GM23248 (cell line): Measurements from ENCODE around the gene FOSL2. TPM values are rescaled to one million over a fixed set of nuclear protein-coding genes. Genes with fewer than 3 reads are reported as not detected.

Experiments
- DNase-seq: peaks from one replicate; pipeline ENCODE4 v3.0.0-alpha.2; 2015
- H2AFZ ChIP-seq: fragments of 200-600 bp; sonication (generic); 2 replicates; pipeline ENCODE4 v1.6.1; 2016; ENCODE audit warnings: antibody characterized with exemption
- H3F3A ChIP-seq: fragments of 200-600 bp; sonication (generic); 2 replicates; pipeline ENCODE4 v1.6.1; 2016; ENCODE audit warnings: mild to moderate bottlenecking, antibody characterized with exemption, mixed run types; ENCODE audit not compliant: insufficient read depth
- H3K27ac ChIP-seq: fragments of 200-600 bp; sonication (generic); 2 replicates; pipeline ENCODE4 v1.5.1; 2016; ENCODE audit warnings: mild to moderate bottlenecking
- H3K27me3 ChIP-seq: fragments of 200-600 bp; sonication (generic); replicated peaks from 2 replicates; pipeline ENCODE4 v1.6.1; 2016; ENCODE audit warnings: mild to moderate bottlenecking; ENCODE audit not compliant: insufficient read depth
- H3K36me3 ChIP-seq: fragments of 200-600 bp; sonication (generic); 2 replicates; pipeline ENCODE4 v1.6.1; 2016; ENCODE audit warnings: low read depth, mild to moderate bottlenecking
- H3K4me1 ChIP-seq: fragments of 200-600 bp; sonication (generic); 2 replicates; pipeline ENCODE4 v1.6.1; 2016; ENCODE audit warnings: mild to moderate bottlenecking; ENCODE audit not compliant: insufficient read depth
- H3K4me2 ChIP-seq: fragments of 200-600 bp; sonication (generic); one replicate; pipeline ENCODE4 v1.6.1; 2016; ENCODE audit warnings: mild to moderate bottlenecking; ENCODE audit not compliant: unreplicated experiment
- H3K4me3 ChIP-seq: fragments of 200-600 bp; sonication (generic); 2 replicates; pipeline ENCODE4 v1.5.1; 2016; ENCODE audit warnings: mild to moderate bottlenecking
- H3K79me2 ChIP-seq: fragments of 200-600 bp; sonication (generic); 2 replicates; pipeline ENCODE4 v1.6.1; 2016; ENCODE audit warnings: mild to moderate bottlenecking; ENCODE audit not compliant: insufficient read depth
- H3K9ac ChIP-seq: fragments of 200-600 bp; sonication (generic); 2 replicates; pipeline ENCODE4 v1.6.1; 2016; ENCODE audit warnings: mild to moderate bottlenecking
- H3K9me2 ChIP-seq: fragments of 200-600 bp; sonication (generic); 2 replicates; pipeline ENCODE4 v1.6.1; 2016; ENCODE audit warnings: mixed run types, mild to moderate bottlenecking, moderate library complexity; ENCODE audit not compliant: insufficient read depth
- H3K9me3 ChIP-seq: fragments of 200-600 bp; sonication (generic); one replicate; pipeline ENCODE4 v1.6.1; 2017; ENCODE audit warnings: low read depth
- H4K20me1 ChIP-seq: fragments of 200-600 bp; sonication (generic); 2 replicates; pipeline ENCODE4 v1.6.0; 2016; ENCODE audit not compliant: insufficient read depth
- EZH2 ChIP-seq: fragments of 200-600 bp; sonication (generic); IDR thresholded peaks from 2 replicates; pipeline ENCODE4 v1.6.1; 2018; ENCODE audit warnings: antibody characterized with exemption, mild to moderate bottlenecking; ENCODE audit not compliant: insufficient read depth, poor library complexity, severe bottlenecking
- EZH2phosphoT487 ChIP-seq: fragments of 200-600 bp; sonication (generic); IDR thresholded peaks from 2 replicates; pipeline ENCODE4 v1.6.1; 2018; ENCODE audit warnings: antibody characterized with exemption, moderate library complexity, mild to moderate bottlenecking, low read depth; ENCODE audit not compliant: insufficient read depth
- WGBS, 2 experiments: methylation state at CpG; one replicate each; pipeline ENCODE4 v1.1.6; 2015 to 2017; ENCODE audit warnings: low lambda C conversion rate in 2 of 2, low coverage in 1 of 2; ENCODE audit errors: missing lambda C conversion rate in 2 of 2; 5-methylcytosine and 5-hydroxymethylcytosine counted together
- in situ Hi-C: fragments of 300-500 bp; cut with MboI; formaldehyde crosslinking; loops from 2 replicates; pipeline ENCODE4 v1.15.0; 2020
- polyA plus RNA-seq: library from polyadenylated mRNA; unstranded; fragments of >200 nt; fragmentation: Nextera tagmentation; extraction: Ambion mirVana; gene quantifications from 2 replicates; pipeline ENCODE4 v1.2.1, GENCODE V29; 2016
- total RNA-seq: library from RNA; depleted of rRNA; stranded (reverse); fragments of >200 nt; shearing (Covaris generic); gene quantifications from 2 replicates; pipeline ENCODE4 v1.2.3, GENCODE V29; 2014

FOSL2 gene
- total and polyA plus RNA-seq, 2 experiments from 2014 or later = 42.4 to 78.0 TPM

DNA sequence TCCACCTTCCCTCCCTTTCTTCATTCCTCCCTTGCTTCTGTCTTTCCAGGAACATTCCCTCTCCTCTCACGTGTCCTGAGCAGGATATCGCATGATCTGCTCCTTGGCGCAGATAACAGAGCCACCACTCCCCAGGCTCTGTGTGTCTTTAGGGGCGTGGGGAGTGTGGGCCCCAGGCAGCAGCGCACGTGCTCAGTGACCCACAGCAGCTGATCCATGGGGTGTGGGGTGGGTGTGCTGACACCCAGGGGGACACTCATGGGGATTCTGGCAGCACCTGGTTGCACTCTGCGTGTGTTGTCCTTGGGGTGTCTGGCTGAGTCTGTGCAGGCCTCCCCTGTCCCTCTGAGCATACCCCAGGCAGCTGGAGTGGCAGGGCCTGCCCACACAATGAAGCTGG lies 9.9 kb upstream of the FOSL2 start:
- H4K20me1 ChIP-seq = no peaks in the 10 kb centered on the region
- no peaks in the 10 kb centered on the region for H3K9me2 ChIP-seq
- no peak overlapping the region for H3K4me3 ChIP-seq
- no peak overlapping the region for H3K4me2 ChIP-seq
- no peak overlapping the region for H2AFZ ChIP-seq
- TF ChIP-seq EZH2 (no peak), EZH2phosphoT487 (no peak)
- H3K79me2 ChIP-seq = no peaks in the 10 kb centered on the region
- H3K9me3 ChIP-seq = no peaks in the 10 kb centered on the region
- peaks cover 11% of the 10 kb centered on the region for H3K4me1 ChIP-seq
- WGBS, 2 experiments = 96% methylated on average over 6 to 7 of the region's 7 CpGs
- H3K27ac ChIP-seq = no peak overlapping the region
- H3F3A ChIP-seq = peaks cover 5% of the 10 kb centered on the region; the same call in 1 of the 2 replicates
- no peaks in the 10 kb centered on the region for H3K27me3 ChIP-seq
- DNase-seq = no peak
- no peaks in the 10 kb centered on the region for H3K36me3 ChIP-seq
- in situ Hi-C loops = no loop called here
- no peak overlapping the region for H3K9ac ChIP-seq

- Histone ChIP-seq H3K9me3 (no peaks in the 10 kb centered on the region), H2AFZ (no peak overlapping the region), H3K27me3 (no peaks in the 10 kb centered on the region), H3K4me3 (no peak overlapping the region), H3K4me2 (no peak overlapping the region), H3K9ac (no peak overlapping the region), H3K79me2 (no peaks in the 10 kb centered on the region), H3K27ac (no peak overlapping the region), H3K4me1 (peaks cover 29% of the 10 kb centered on the region), H4K20me1 (no peaks in the 10 kb centered on the region), H3F3A (peaks cover 25% of the 10 kb centered on the region), H3K9me2 (no peaks in the 10 kb centered on the region), H3K36me3 (no peaks in the 10 kb centered on the region)
- in situ Hi-C loops = no loop called here
- 51 to 53% methylated on average over 6 of the region's 6 CpGs for WGBS, 2 experiments
- TF ChIP-seq EZH2phosphoT487 (no peak), EZH2 (no peak)
- peak; percentile 61 for DNase-seq
Measured at GRCh38 chr2:28387082-28387960, 5.3 kb upstream of the FOSL2 start.

DNA sequence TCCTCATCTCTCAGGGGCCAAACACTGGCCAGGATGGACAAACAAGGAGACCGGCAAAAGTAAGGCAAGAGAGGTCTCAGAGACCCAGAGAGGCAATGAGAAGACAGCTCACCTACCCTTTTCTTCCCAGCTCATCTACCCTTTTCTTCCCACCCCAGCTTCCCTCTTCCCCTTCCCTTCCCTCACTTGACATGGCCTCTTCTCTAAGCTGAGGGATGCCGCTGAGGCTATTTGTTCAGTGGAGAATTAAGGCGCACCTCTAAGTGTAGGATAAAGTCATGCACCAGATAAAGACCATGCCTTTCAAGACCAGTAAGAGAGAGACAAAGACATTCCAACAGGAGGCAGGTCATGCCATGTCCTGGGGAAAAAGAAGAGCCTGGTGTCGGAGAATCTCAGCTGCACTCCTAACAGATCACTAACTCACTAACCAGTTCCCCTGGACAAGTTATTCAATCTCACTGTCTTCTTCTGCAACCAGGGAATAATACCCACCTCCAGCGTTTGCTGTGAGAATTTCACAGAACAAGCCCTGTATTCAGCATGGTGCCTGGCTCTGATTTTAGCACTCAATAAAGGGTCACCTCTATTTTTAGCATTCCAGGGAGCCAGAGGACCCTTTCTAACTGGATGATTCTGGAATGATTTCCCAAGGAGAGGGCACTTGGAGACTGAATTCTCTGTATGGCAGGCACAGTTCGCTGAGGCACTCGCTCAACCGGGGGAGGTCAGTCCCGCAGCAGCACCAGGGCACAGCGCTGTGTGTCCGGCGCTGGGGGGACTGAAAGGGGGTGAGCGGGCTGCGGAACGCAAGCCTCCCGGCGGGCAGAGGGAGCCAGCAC lies 3.0 kb upstream of the FOSL2 start:
- Histone ChIP-seq H3K79me2 (peaks cover 17% of the 10 kb centered on the region), H3K9me3 (no peaks in the 10 kb centered on the region), H3K4me2 (peak overlapping the region; percentile 89), H3K4me3 (peak overlapping the region; percentile 95), H3K27me3 (no peaks in the 10 kb centered on the region), H3K27ac (peak overlapping the region; percentile 98), H4K20me1 (no peaks in the 10 kb centered on the region), H3K4me1 (peaks cover 29% of the 10 kb centered on the region), H3K9ac (peak overlapping the region; percentile 99), H3F3A (peaks cover 25% of the 10 kb centered on the region), H3K36me3 (no peaks in the 10 kb centered on the region), H2AFZ (peak overlapping the region; percentile 70), H3K9me2 (no peaks in the 10 kb centered on the region)
- in situ Hi-C loops = no loop called here
- no peak for TF ChIP-seq EZH2phosphoT487
- TF ChIP-seq EZH2 = no peak
- WGBS, 2 experiments = 29 to 35% methylated on average over 12 to 17 of the region's 17 CpGs
- DNase-seq = no peak

GRCh38 chr2:28390241-28390745 lies 2.4 kb upstream of the FOSL2 start:
- Histone ChIP-seq H2AFZ (peak overlapping the region; percentile 70), H3K27me3 (no peaks in the 10 kb centered on the region), H3K9ac (peak overlapping the region; percentile 99), H3F3A (peaks cover 31% of the 10 kb centered on the region), H3K4me2 (peak overlapping the region; percentile 89), H3K4me1 (peaks cover 29% of the 10 kb centered on the region), H3K9me3 (no peaks in the 10 kb centered on the region), H3K4me3 (peak overlapping the region; percentile 95), H3K9me2 (no peaks in the 10 kb centered on the region), H3K36me3 (no peaks in the 10 kb centered on the region), H3K79me2 (peaks cover 24% of the 10 kb centered on the region), H4K20me1 (no peaks in the 10 kb centered on the region), H3K27ac (peak overlapping the region; percentile 98)
- in situ Hi-C loops = no loop called here
- WGBS, 2 experiments = 2% methylated on average over 27 to 44 of the region's 45 CpGs
- TF ChIP-seq EZH2 (no peak), EZH2phosphoT487 (no peak)
- DNase-seq = peak; percentile 94
